Stimulated activated CD4-positive, alpha-beta T cell treated with anti-CD3 and anti-CD28 coated beads, Interleukin-1b, Interleukin-23, amount 100 ng/mL, for 4 hours (primary cell): Measurements from ENCODE around the gene OR4E1.
"Not testable (repeated sequence)": the region's sequence is repeated elsewhere in the genome, so short reads cannot be mapped to it uniquely, and the experiment has no call there.

Experiments used
- DNase-seq, 2 donors: peaks; one replicate each; pipeline ENCODE4 v3.0.0-alpha.2; 2020; ENCODE audit warnings: low read depth in 2 of 2

Gene OR4E1

GRCh38 chr14:21653331-21653885, 20.2 kb downstream of the OR4E1 start, which contains the start of gene OR4E2:
TSS of gene OR4E2 (plus strand) at chr14:21653835. CDS start at chr14:21665083, 11,248 bp downstream.
- DNase-seq: no peak

GRCh38 chr14:21652209-21652808, 21.3 kb downstream of the OR4E1 start:
- no peak for DNase-seq

- DNase-seq: no peak
Observed at GRCh38 chr14:21647380-21647779, 26.2 kb downstream of the OR4E1 start.

- DNase-seq: no peak
Observed at GRCh38 chr14:21643407-21643806, 30.2 kb downstream of the OR4E1 start.

GRCh38 chr14:21642683-21643082, 30.9 kb downstream of the OR4E1 start:
- no peak for DNase-seq

GRCh38 chr14:21634840-21635239, 38.8 kb downstream of the OR4E1 start, which contains the start of gene OR10G2:
TSS of gene OR10G2 (minus strand) at chr14:21634940. CDS start at chr14:21634842, 98 bp downstream.
- DNase-seq: no peak

- no peak for DNase-seq
Observed at GRCh38 chr14:21631084-21631483, 42.5 kb downstream of the OR4E1 start.

- not testable (repeated sequence) for DNase-seq
Observed at GRCh38 chr14:21630503-21630902, 43.1 kb downstream of the OR4E1 start.

- no peak for DNase-seq
Observed at GRCh38 chr14:21626491-21627230, 47.0 kb downstream of the OR4E1 start.
